HG03460 (cell line): ENCODE data around the gene RMND5B.
"Not testable (repeated sequence)": the region's sequence is repeated elsewhere in the genome, so short reads cannot be mapped to it uniquely, and the experiment has no call there.

ENCODE experiments used
- ATAC-seq: cut with Tn5 transposase; IDR thresholded peaks from one replicate; pipeline ENCODE4 v1.9.1; 2021; ENCODE audit not compliant: unreplicated experiment

The RMND5B gene

DNA sequence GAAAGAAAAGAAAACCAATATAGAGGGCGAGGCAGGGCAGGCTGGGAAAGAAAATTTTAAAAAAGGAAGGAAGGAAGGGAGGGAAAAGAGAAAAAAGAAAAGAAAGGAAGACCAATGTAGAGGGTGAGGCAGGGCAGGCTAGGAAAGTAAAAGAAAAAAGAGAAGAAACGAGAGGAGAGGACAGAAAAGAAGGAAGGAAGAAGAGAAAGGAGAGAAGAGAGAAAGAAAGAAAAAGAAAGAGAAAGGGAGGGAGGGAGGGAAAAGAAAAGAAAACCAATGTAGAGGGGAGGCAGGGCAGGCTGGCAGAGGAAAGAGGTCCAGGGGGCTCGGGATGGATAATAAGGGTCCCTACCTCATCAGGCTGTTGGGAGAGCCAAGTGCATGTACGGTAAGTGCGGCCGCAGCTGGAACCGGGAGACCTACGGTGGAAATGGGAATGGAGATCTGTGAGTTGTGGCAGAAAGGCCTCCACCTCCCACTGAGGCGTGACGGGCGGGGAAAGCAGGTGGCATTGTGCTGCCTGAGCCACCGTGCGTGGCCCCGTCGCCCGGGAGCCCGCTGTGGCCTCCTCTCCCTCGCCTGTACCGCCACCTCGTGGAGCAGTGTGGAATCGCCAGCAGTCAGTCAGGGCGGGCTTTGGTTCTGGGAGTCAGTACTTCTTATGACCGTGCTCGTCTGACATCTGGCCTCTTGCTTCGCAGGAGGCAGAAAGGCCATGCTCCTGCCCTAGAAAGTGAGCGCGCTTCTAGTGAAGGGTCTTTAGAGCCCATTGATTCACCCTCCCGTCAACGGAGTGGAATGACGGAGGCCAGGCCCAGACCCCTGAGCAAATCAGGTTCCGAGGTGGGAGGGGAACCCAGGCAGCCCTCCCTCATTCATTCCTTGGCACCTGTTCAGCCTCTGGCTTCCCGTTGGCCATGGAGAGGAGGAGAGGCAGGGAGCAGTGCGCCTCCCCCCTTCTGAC lies 33.2 kb downstream of the RMND5B start:
- ATAC-seq, result peak; percentile 93

DNA sequence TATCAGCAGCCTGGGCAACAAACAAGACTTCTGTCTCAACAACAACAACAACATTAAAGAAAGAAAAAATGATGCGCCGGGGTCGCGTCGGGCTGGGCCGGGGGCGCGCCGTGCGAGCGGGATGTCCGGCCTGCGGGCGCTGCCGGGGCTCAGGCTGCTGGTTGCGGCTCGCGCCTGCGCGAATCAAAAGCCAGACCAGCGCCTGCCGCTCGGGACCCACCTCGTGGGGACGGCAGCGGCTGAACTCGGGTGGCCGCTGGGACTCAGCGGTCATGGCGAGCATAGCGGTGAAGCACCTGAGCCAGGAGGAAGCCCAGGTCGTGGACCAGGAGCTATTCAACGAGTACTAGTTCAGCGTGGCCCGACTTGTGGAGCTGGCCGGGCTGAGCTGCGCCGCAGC lies 34.8 kb downstream of the RMND5B start:
- no peak for ATAC-seq

DNA sequence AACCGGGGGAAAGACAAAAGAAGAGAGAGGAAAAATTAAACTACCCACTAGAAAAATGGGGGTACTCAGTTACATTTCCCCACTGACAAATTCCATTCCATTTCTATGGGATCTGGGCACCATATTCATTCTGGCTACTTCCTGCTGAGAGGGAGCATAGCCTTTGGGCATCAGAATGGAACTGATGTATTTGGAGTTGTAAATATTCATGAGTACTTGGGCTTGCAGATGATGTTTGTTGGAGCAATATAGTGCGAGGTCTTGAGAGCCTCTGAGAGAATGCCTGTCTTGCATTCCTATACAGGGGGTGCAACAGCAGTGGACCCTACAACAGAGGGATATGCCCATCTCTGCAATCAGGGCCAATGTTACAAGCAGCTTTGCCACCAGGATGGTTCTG lies 39.6 kb downstream of the RMND5B start:
- no peak for ATAC-seq

DNA sequence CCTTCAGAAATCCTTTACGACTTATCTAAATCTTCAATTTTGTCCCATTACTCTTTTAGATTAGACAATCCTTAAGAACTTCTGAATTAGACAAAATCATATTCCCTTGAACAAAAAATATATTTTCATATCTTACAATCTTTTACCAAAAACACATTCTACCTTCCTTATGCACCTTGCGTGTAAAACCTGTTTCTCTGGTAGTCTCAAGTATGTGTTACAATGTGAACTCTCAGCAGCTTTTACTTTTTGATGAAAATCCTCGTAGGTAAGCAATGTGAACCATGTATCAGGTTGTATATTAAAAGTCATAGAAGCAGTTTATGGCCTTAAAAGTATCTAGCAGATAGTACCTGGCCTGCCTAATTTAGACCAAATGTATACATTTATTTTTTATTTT lies 43.6 kb downstream of the RMND5B start:
- no peak for ATAC-seq

DNA sequence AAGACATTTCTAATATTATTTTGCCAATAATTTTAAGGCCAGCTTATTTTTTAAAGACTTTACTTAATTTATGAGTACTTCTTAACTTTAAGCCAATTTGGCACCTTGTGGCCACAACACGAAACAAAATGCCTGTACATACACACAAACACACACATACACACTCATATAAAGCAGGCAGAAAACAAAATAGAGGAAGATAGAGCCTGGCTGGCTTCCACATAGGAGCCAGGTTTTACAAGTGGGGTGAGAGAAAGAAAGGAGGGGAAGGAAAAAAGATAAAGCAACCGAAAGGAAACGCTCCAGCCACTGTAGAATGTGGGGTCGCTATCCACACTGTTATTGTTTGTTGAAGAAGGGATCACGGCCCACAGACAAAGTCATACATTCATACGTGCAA lies 46.0 kb downstream of the RMND5B start:
- no peak for ATAC-seq

DNA sequence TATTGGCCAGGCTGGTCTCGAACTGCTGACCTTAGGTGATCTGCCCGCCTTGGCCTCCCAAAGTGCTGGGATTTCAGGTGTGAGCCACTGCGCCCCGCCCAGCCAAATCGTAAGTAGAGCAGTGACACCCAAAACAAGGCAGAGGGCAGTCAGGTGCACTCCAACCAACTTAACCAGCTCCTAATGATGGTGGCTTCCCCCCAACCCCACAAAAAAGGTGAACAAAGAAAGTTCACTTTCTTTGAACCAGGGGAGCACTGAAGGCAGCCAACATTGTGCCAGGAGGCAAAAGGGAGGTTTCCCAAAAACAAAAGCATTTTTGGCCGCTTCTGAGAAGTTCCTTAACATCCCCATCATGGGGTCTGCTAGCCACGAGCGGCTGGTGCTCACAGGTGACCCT lies 46.8 kb downstream of the RMND5B start:
- no peak for ATAC-seq

DNA sequence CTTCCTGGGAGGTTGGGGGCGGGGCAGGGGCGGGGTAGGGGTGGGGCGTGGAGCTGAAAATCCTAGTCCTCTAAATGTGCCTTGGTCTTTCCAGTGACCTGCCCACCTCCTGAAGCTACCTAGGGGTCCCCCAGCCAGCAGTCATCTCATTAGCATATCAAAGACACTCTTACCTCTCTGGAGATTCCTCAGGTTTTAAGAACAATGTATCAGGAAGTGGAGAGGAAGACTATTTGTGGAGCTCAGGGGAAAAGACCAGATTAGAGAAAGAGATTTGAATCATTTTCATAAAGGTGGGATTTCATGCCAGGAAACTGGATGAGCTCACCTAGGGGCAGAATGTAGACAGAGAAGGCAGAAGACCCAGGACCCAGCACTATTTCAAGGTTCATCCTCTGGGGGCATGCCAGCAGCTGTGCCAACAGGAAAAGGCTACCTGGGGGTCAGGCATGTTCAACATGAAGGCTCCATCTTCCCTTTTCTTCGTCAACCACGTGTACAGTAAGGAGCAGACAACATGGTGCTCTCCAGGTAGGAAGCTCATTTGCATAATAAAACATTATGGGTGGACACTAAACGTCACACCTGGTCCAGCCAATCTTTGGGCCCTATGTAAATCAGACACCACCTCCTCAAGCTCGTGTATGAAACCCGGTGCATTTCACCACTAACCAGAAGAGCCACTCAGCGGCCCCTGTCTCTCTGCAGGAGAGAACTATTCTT lies 49.5 kb downstream of the RMND5B start:
- no peak for ATAC-seq

DNA sequence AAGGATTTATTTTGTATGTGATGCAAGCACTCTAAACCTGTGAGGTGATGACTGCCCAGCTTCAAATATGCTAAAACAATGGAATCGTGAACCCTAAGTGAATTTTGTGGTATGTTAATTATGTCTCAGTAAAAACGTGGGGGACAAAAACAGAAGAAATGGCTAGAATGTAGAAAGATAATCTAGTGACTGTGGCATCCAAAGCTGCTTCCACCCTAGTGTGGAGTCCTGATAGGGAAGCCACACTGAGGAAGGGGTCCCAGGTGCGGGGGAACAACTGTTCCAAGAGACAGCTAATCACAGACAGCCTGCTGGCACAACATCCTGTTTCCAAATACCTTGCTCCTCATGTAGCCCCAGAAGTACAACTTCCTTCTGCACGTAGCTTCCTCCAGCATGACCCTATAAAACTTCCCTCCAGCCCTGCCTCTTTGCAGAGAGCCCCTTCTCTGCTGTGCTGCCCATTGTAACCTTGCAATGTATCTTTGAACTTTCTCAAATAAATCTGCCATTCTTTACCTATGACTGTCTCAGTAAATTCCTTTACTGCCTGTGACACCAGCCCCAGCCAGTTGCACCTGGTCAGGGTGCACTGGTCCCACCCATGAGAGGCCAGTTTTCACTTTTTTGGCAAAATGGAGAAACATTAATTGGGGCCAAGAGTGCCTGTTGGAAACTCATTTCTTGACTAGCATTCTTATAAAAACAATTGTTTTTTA lies 51.5 kb downstream of the RMND5B start:
- no peak for ATAC-seq

DNA sequence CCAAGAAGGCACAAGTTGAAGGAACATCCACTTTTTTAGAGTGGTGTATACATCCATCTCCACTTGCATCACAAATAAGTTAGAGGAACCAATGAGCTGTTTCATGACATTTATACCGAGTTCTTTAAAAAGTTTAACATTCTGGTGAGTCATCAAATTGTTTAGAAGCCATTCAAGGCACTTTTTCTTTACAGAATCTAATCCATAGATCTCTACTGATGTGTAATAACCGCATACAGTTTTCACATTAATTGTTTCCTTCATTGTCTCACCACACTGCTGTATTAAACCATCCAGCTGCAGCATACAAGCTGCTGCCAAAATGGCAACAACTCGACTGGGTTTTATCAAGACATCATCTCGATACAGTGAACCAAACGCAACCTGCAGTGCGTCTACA lies 55.6 kb downstream of the RMND5B start:
- ATAC-seq, result no peak

DNA sequence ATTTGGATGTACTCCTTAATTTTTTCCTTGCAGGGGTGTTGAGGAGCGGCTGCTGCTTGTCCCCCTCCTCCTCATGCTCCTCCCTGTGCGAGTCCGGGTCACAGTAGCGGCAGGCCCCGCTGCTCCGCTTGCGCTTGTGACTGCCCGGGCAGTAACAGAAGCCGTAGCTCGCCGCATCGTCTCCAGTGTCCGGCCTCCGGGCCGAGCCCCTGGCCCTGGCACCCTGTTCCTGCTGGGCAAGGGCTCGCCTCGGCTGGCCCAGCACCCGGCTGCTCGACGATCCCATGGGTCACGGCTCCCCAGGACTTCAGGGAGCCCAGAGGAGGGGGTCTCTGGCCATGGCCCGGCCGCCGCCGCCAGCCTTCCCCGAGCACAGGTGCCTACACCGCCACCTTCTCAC lies 56.2 kb downstream of the RMND5B start, which contains the start of gene GMCL2:
Gene GMCL2 (minus strand): TSS at position 358 of the 400 bp plus-strand sequence. CDS start 72 bp downstream, at position 286.
- ATAC-seq, result no peak

DNA sequence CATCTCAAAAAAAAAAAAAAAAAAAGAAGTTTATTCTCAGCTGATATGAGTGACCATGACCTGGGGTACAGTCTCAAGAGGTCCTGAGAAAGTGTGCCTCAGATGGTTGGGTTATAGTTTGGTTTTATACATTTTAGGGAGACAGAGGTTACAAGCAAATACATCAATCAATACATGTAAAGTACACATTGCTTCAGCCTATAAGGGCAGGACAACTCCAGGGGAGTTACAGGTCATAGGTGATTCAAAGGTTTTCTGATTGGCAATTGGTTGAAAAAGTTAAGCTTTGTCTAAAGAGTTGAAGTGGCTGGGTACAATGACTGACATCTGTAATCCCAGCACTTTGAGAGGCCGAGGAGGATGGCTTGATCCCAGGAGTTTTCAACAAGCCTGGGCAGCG lies 58.6 kb downstream of the RMND5B start:
- no peak for ATAC-seq

DNA sequence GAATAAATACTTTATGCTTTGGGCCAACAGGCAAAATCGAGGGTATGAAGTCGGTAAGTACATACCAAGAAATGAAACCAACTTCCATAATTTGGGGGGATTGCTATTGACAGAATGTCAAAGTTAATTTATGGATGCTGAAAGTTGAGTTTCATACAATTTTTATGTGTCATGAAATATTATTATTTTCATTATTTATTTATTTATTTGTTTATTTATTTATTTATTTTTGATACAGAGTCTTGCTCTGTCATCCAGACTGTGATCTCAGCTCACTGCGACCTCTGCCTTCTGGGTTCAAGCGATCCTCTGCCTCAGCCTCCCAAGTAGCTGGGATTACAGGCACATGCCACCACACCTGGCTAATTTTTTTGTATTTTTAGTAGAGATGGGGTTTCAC lies 60.8 kb downstream of the RMND5B start:
- ATAC-seq, result no peak

DNA sequence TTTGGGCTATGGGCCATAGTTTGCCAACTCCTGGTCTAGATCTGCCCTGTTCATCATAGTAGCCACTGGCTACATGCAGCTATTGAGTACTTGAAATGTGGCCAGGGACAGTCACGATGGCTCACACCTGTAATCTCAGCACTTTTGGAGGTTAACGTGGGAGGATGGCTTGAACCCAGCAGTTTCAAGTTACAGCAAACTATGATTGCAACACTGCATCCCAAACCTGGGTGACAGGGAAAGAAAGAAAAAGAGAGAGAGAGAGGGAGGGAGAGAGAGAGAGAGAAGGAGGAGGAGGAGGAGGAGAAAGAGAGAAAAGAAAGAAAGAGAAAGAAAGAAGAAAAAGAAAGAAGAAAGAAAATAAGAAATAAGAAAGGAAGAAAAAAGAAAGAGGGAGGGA lies 61.4 kb downstream of the RMND5B start:
- ATAC-seq, result no peak

DNA sequence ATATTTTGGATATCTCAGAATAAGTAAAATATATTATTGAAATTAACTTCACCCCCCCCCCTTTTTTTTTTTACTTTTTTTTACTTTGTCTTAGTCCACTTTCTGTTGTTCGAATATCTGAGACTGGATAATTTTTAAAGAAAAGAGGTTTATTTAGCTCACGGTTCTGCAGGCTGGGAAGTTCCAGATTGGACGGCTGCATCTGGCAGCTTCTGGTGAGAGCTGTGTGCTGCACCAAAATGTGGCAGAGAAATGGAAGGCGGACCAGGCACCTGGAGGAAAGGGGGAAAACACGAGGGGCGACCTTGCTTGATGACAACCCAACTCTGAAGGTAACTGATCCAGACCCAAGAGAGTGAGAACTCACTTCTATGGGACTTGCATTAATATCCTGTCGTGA lies 62.0 kb downstream of the RMND5B start:
- ATAC-seq, result no peak

DNA sequence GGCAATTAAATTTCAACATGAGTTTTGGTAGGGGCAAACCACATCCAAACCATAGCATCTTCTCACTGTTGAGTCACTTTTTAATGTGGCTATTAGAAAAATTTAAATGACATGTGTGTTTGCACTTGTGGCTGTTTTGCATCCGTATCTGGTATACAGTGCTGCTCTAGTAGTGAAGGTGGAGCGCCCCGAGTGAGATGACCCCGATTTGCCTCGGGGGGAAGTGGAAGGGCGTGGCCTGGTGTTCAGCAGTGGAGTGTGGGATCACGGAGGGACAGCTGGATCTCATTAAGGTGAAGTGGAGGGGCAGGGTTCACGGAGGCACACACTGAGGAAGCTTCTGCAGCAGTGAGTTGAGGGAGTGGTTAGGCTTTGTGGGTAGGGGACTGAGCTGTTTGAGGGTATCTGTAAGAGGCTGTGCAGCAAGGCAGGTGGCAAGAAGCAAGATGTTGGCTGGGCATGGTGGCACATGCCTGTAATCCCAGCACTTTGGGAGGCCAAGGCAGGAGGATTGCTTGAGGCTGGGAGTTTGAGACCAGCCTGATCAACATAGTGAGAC lies 62.5 kb downstream of the RMND5B start:
- no peak for ATAC-seq

DNA sequence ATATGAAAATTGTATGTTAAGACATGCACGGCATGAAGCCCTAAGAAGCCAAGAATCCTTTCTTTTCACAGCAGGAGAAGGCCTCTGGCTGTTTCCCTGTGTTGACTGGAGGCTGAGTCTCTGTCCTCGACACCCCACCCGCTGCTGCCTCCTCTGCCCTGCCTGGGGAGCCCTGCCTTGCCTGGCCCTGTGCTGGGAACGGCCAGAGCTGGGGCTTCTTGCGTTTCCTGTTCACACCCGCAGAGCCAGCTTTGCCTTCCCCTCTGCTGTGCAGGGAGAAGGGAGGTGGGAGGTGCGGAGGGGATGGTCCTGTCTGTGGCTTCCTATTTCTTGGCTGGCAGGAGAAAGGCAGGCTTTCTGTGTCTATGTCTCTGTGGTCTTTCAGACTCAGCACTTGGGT lies 63.2 kb downstream of the RMND5B start:
- ATAC-seq, result no peak

DNA sequence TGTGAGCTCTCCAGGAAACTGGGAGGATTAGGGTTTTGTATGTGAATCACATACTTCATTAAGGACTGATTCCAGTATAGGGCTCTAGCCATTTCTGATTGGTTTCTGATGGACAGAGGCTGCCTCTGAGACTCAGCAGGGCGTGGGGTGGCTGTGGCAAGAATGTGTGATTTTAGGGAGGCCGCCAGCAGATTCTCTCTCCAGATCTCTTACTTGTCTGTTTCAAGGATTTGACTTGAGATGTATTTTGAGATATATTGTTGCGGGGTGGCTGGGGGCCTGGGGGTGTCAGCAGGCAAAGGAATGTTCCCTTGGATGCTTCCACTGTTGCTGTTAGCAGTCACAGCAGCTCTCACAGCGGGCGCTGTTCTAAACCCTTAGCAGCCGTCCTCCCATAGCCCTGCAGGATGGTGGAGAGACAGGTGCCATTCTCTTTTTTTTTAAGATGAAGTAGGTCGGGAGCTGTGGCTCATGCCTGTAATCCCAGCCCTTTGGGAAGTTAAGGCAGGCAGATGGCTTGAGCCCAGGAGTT lies 65.5 kb downstream of the RMND5B start:
- ATAC-seq, result no peak

DNA sequence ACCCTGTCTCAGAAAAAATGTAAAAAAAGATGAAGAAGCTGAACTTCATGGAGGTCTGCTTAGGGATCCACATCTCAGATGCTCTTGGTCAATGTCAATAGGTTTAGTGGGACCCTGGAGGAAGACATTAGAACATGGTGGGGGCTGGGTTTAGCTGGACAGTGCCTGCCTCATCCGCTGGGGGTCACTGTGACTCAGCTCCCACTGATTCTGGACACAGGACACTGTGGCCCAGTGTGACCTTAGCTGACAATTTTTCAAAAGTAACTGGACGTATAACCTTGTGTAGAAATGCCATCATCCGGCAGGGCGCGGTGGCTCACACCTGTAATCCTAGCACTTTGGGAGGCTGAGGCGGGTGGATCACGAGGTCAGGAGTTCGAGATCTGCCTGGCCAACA lies 66.2 kb downstream of the RMND5B start:
- ATAC-seq, result no peak

DNA sequence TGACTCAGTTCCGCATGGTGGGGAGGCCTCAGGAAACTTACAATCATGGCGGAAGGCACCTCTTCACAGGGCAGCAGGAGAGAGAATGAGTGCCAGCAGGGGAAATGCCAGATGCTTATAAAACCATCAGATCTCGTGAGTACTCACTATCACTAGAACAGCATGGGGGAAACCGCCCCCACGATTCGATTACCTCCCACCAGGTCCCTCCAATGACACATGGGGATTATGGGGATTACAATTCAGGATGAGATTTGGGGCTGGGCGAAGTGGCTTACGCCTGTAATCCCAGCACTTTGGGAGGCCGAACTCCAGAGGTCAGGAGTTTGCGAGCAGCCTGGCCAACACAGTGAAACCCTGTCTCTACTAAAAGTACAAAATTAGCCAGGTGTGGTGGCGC lies 67.3 kb downstream of the RMND5B start:
- not testable (repeated sequence) for ATAC-seq

DNA sequence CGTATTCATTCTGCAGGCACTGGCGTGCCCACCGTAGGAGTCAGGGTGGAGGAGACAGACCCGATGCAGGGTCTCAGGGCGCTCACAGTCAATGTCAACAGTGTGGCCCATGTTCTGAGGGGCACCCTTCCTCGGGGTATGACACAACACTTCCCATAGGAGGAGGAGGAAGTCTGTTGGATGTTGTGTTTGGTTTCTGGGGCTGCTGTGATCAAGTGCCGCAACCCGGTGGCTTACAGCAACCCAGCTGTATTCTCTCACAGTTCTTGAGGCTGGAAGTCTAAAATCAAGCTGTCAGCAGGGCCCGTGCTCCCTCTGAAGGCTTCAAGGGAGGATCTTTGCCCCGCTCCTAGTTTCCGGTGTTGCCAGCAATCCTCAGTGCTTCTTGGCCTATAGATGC lies 67.9 kb downstream of the RMND5B start:
- no peak for ATAC-seq
